HepG2 (cell line): ENCODE measurements around the gene MAT2A. TPM values are rescaled to one million over a fixed set of nuclear protein-coding genes. Genes with fewer than 3 reads are reported as not detected.

Experiments used
- CCDC6 ChIP-seq: sonication (generic); formaldehyde crosslinking; IDR thresholded peaks from 2 replicates; pipeline ENCODE4 v1.8.1; 2022; ENCODE audit warnings: mild to moderate bottlenecking, missing genetic modification reagents, moderate library complexity
- ETS1 ChIP-seq: sonication (generic); formaldehyde crosslinking; IDR thresholded peaks from 2 replicates; pipeline ENCODE4 v1.4.0; 2020; ENCODE audit warnings: missing genetic modification reagents
- FOXA3 ChIP-seq: IDR thresholded peaks from 2 replicates; pipeline ENCODE4 v1.6.1; 2016; ENCODE audit warnings: missing genetic modification reagents, missing compliant biosample characterization
- HCFC1 ChIP-seq: fragments of 150-350 bp; IDR thresholded peaks from 2 replicates; pipeline ENCODE4 v1.6.1; 2014; ENCODE audit warnings: low read depth, low read length
- HIVEP1 ChIP-seq: sonication (generic); formaldehyde crosslinking; IDR thresholded peaks from 2 replicates; pipeline ENCODE4 v1.4.0; 2020; ENCODE audit warnings: mild to moderate bottlenecking, missing genetic modification reagents
- MLLT10 ChIP-seq: sonication (generic); formaldehyde crosslinking; IDR thresholded peaks from 2 replicates; pipeline ENCODE4 v1.4.0; 2020; ENCODE audit warnings: missing genetic modification reagents
- MYNN ChIP-seq: sonication (generic); formaldehyde crosslinking; IDR thresholded peaks from 2 replicates; pipeline ENCODE4 v1.4.0; 2020; ENCODE audit warnings: mild to moderate bottlenecking, low read depth, missing genetic modification reagents
- TAF1 ChIP-seq: sonication (generic); formaldehyde crosslinking; IDR thresholded peaks from 2 replicates; pipeline ENCODE4 v1.4.0; 2020; ENCODE audit warnings: missing genetic modification reagents
- THAP11 ChIP-seq: IDR thresholded peaks from 2 replicates; pipeline ENCODE4 v1.6.1; 2016; ENCODE audit warnings: missing biosample characterization, missing genetic modification reagents
- TIGD3 ChIP-seq: sonication (generic); formaldehyde crosslinking; IDR thresholded peaks from 2 replicates; pipeline ENCODE4 v1.5.1; 2020; ENCODE audit warnings: mild to moderate bottlenecking, missing genetic modification reagents, borderline replicate concordance
- ZNF367 ChIP-seq: sonication (generic); formaldehyde crosslinking; IDR thresholded peaks from 2 replicates; pipeline ENCODE4 v1.4.0; 2020; ENCODE audit warnings: missing genetic modification reagents, borderline replicate concordance
- ZNF407 ChIP-seq: sonication (generic); formaldehyde crosslinking; IDR thresholded peaks from one replicate; pipeline ENCODE4 v1.5.1; 2020; ENCODE audit warnings: mild to moderate bottlenecking, missing genetic modification reagents; ENCODE audit errors: not compliant biosample characterization
- polyA plus RNA-seq, 8 experiments: library from polyadenylated mRNA; depleted of rRNA in 3 of 8; stranded (reverse) in 7 of 8; unstranded in 1 of 8; fragments of >200 nt; fragmentation: Illumina TruSeq in 4 of 8; extraction: Trizol in 4 of 8; gene quantifications; 2 replicates each; pipeline versions ENCODE4 v1.2.1 to v1.2.3, GENCODE V29; 2011 to 2016; ENCODE audit warnings: low read depth in 4 of 8, missing spikeins in 1 of 8, mixed read lengths in 1 of 8; ENCODE audit not compliant: insufficient read depth in 1 of 8
- total RNA-seq, 5 experiments: library from RNA; depleted of rRNA; stranded (reverse); fragments of >200 nt; fragmentation: Illumina TruSeq; extraction: Trizol; gene quantifications; 2 replicates each; pipeline ENCODE4 v1.2.3, GENCODE V29; 2016; ENCODE audit warnings: low read depth in 1 of 5
- TF ChIP-seq, protein P1 (sequence below): sonication (generic); formaldehyde crosslinking; IDR thresholded peaks from 2 replicates; pipeline ENCODE4 v1.5.1; 2020; ENCODE audit warnings: mild to moderate bottlenecking, missing genetic modification reagents, moderate library complexity

Gene MAT2A
- total and polyA plus RNA-seq, 2 of the 13 experiments (the other 11 are each of a cell fraction or from before 2014, with no cell fraction given) = 155 to 331 TPM

GRCh38 chr2:85584857-85585780, 46.2 kb downstream of the MAT2A start (continued):
- TF ChIP-seq ZNF407 (CRISPR knock-in tag) (peak; percentile 41), HIVEP1 (CRISPR knock-in tag) (no peak; the same call in 1 of the 2 replicates), HCFC1 (peak; percentile 26; the same call in 1 of the 2 replicates), MLLT10 (CRISPR knock-in tag) (no peak), ZNF367 (CRISPR knock-in tag) (no peak), ETS1 (CRISPR knock-in tag) (no peak), FOXA3 (CRISPR knock-in tag) (peak; percentile 91), THAP11 (peak; percentile 54), TIGD3 (no peak), MYNN (no peak), TAF1 (peak; percentile 57), CCDC6 (CRISPR knock-in tag) (peak; percentile 29)
- TF ChIP-seq, protein P1, sequence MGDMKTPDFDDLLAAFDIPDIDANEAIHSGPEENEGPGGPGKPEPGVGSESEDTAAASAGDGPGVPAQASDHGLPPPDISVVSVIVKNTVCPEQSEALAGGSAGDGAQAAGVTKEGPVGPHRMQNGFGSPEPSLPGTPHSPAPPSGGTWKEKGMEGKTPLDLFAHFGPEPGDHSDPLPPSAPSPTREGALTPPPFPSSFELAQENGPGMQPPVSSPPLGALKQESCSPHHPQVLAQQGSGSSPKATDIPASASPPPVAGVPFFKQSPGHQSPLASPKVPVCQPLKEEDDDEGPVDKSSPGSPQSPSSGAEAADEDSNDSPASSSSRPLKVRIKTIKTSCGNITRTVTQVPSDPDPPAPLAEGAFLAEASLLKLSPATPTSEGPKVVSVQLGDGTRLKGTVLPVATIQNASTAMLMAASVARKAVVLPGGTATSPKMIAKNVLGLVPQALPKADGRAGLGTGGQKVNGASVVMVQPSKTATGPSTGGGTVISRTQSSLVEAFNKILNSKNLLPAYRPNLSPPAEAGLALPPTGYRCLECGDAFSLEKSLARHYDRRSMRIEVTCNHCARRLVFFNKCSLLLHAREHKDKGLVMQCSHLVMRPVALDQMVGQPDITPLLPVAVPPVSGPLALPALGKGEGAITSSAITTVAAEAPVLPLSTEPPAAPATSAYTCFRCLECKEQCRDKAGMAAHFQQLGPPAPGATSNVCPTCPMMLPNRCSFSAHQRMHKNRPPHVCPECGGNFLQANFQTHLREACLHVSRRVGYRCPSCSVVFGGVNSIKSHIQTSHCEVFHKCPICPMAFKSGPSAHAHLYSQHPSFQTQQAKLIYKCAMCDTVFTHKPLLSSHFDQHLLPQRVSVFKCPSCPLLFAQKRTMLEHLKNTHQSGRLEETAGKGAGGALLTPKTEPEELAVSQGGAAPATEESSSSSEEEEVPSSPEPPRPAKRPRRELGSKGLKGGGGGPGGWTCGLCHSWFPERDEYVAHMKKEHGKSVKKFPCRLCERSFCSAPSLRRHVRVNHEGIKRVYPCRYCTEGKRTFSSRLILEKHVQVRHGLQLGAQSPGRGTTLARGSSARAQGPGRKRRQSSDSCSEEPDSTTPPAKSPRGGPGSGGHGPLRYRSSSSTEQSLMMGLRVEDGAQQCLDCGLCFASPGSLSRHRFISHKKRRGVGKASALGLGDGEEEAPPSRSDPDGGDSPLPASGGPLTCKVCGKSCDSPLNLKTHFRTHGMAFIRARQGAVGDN (CRISPR knock-in tag) = peak; percentile 76
